Endothelial cell of umbilical vein (primary cell): ENCODE data around the gene PIGO.

Experiments used
- CTCF ChIP-seq, 2 donors: IDR thresholded peaks; 1 replicate in 1 of 2; 2 replicates in 1 of 2; pipeline ENCODE4 v1.5.1; 2011; ENCODE audit warnings: low read length in 2 of 2, mild to moderate bottlenecking in 2 of 2, moderate library complexity in 2 of 2, control low read depth in 1 of 2, inconsistent platforms in 1 of 2, low read depth in 1 of 2; ENCODE audit not compliant: insufficient read depth in 1 of 2; ENCODE audit errors: extremely low read depth in 1 of 2
- EZH2 ChIP-seq: IDR thresholded peaks from 2 replicates; pipeline ENCODE4 v1.6.1; 2012; ENCODE audit warnings: borderline replicate concordance, low read depth, mild to moderate bottlenecking, moderate library complexity, low read length, inconsistent platforms; ENCODE audit not compliant: severe bottlenecking
- JUN ChIP-seq: IDR thresholded peaks from 2 replicates; pipeline ENCODE4 v1.6.1; 2011; ENCODE audit warnings: borderline replicate concordance, low read depth; ENCODE audit not compliant: insufficient read length, insufficient read depth
- POLR2A ChIP-seq: IDR thresholded peaks from 2 replicates; pipeline ENCODE4 v1.6.1; 2012; ENCODE audit warnings: low read depth, mild to moderate bottlenecking, control low read depth, low read length

GRCh38 chr9:35076848-35077247, 19.5 kb downstream of the PIGO start:
- TF ChIP-seq EZH2 = no peak
- no peak for TF ChIP-seq CTCF (IDR thresholded peaks at IDR 0.05; ENCODE audit: extremely low read depth in 1 of 2, insufficient read depth in 1 of 2, low read depth in 1 of 2, low read length in 2 of 2)
- TF ChIP-seq POLR2A = no peak
- TF ChIP-seq JUN = no peak
